H1 (cell line): Measurements from ENCODE around the gene COL6A3. TPM values are rescaled to one million over a fixed set of nuclear protein-coding genes. Genes with fewer than 3 reads are reported as not detected.

ENCODE experiments used
- CTCF ChIA-PET: fragments of 300-600 bp; sonication (Branson Sonifier 250); formaldehyde crosslinking; loops from one replicate; lab custom pipeline; 2021; ENCODE audit not compliant: partially characterized antibody; lab: Charles Lee
- POLR2A ChIA-PET: fragments of 300-600 bp; sonication (Branson Sonifier 250); formaldehyde crosslinking; loops from one replicate; lab custom pipeline; 2021; ENCODE audit warnings: inconsistent platforms; ENCODE audit not compliant: partially characterized antibody; lab: Charles Lee
- DNase-seq, 2 experiments: peaks; one replicate each; pipeline versions ENCODE4 v3.0.0 to v3.0.0-alpha.2; 2010 to 2022; ENCODE audit warnings: low spot score in 2 of 2, low read depth in 1 of 2, mixed read lengths in 1 of 2
- FAIRE-seq: peaks from 2 replicates; lab custom pipeline; 2011; peaks lifted over from hg19 to GRCh38; lab: Jason Lieb, UNC
- H2AFZ ChIP-seq: 2 replicates; pipeline ENCODE4 v1.8.1; 2012; ENCODE audit warnings: low read length, inconsistent platforms
- H2AK5ac ChIP-seq: 2 replicates; pipeline ENCODE4 v1.6.1; 2013; ENCODE audit warnings: low read depth, low read length
- H2BK120ac ChIP-seq: replicated peaks from 2 replicates; pipeline ENCODE3; 2013; ENCODE audit warnings: low read depth, low read length, inconsistent platforms
- H2BK12ac ChIP-seq: 2 replicates; pipeline ENCODE4 v1.6.1; 2013; ENCODE audit warnings: low read depth, low read length
- H2BK15ac ChIP-seq: 2 replicates; pipeline ENCODE4 v1.6.1; 2013; ENCODE audit warnings: low read length
- H2BK20ac ChIP-seq: 2 replicates; pipeline ENCODE4 v1.6.1; 2013; ENCODE audit warnings: low read length
- H2BK5ac ChIP-seq: 2 replicates; pipeline ENCODE4 v1.6.1; 2013; ENCODE audit warnings: low read depth, low read length
- H3K14ac ChIP-seq: 2 replicates; pipeline ENCODE4 v1.6.1; 2013; ENCODE audit warnings: inconsistent platforms; ENCODE audit not compliant: insufficient read length
- H3K18ac ChIP-seq: 2 replicates; pipeline ENCODE4 v1.6.1; 2013; ENCODE audit warnings: low read length; ENCODE audit errors: extremely low read depth
- H3K23ac ChIP-seq: 2 replicates; pipeline ENCODE4 v1.6.1; 2013; ENCODE audit warnings: inconsistent platforms; ENCODE audit not compliant: insufficient read length
- H3K23me2 ChIP-seq: 2 replicates; pipeline ENCODE4 v1.6.1; 2013; ENCODE audit warnings: low read depth, low read length
- H3K27ac ChIP-seq: 2 replicates; pipeline ENCODE4 v1.6.1; 2011; ENCODE audit warnings: low read depth, low read length, inconsistent platforms
- H3K27me3 ChIP-seq, 4 experiments: replicated peaks in 1 of 4; 1 replicate in 1 of 4; 2 replicates in 3 of 4; pipeline versions ENCODE4 v1.6.1 to v1.8.1; 2011 to 2013; ENCODE audit warnings: low read length in 3 of 4, mild to moderate bottlenecking in 3 of 4, inconsistent platforms in 2 of 4, mixed read lengths in 2 of 4, moderate library complexity in 1 of 4; ENCODE audit not compliant: control insufficient read depth in 3 of 4, insufficient read depth in 3 of 4; ENCODE audit errors: extremely low read depth in 1 of 4
- H3K36me3 ChIP-seq, 4 experiments: 2 replicates each; pipeline versions ENCODE4 v1.6.1 to v1.8.1; 2011 to 2013; ENCODE audit warnings: mild to moderate bottlenecking in 4 of 4, low read length in 3 of 4, moderate library complexity in 2 of 4, control low read depth in 1 of 4, inconsistent platforms in 1 of 4; ENCODE audit not compliant: insufficient read depth in 4 of 4, control insufficient read depth in 2 of 4
- H3K4ac ChIP-seq: replicated peaks from 2 replicates; pipeline ENCODE3; 2013; ENCODE audit warnings: low read length, low read depth, mixed read lengths, inconsistent platforms; ENCODE audit not compliant: insufficient read length
- H3K4me1 ChIP-seq, 4 experiments: replicated peaks in 1 of 4; 1 replicate in 1 of 4; 2 replicates in 3 of 4; pipeline versions ENCODE4 v1.6.1 to v1.8.1; 2011 to 2013; ENCODE audit warnings: low read length in 3 of 4, inconsistent platforms in 2 of 4, mixed read lengths in 1 of 4; ENCODE audit not compliant: insufficient read depth in 4 of 4, control insufficient read depth in 3 of 4
- H3K4me2 ChIP-seq, 2 experiments: 2 replicates each; pipeline versions ENCODE4 v1.6.1 to v1.8.1; 2011 to 2013; ENCODE audit warnings: low read depth in 2 of 2, low read length in 2 of 2, control low read depth in 1 of 2, inconsistent platforms in 1 of 2, mild to moderate bottlenecking in 1 of 2; ENCODE audit not compliant: insufficient read depth in 1 of 2
- H3K4me3 ChIP-seq, 4 experiments: fragments of 200-600, 300-600 bp in 1 of 4; sonication (generic), shearing (Covaris generic), sonication (Bioruptor Twin) in 1 of 4; 2 replicates each; pipeline versions ENCODE4 v1.5.1 to v1.8.1; 2011 to 2016; ENCODE audit warnings: low read length in 4 of 4, low read depth in 3 of 4, control low read depth in 2 of 4, inconsistent platforms in 2 of 4, mild to moderate bottlenecking in 2 of 4, mixed read lengths in 1 of 4, moderate library complexity in 1 of 4; ENCODE audit not compliant: insufficient read depth in 2 of 4; ENCODE audit errors: extremely low read depth in 1 of 4
- H3K56ac ChIP-seq: replicated peaks from 2 replicates; pipeline ENCODE3; 2013; ENCODE audit warnings: low read depth, mild to moderate bottlenecking, mixed read lengths, low read length, inconsistent platforms; ENCODE audit not compliant: insufficient read length
- H3K79me1 ChIP-seq: 2 replicates; pipeline ENCODE4 v1.6.1; 2013; ENCODE audit warnings: low read depth, low read length, control low read depth
- H3K79me2 ChIP-seq, 2 experiments: 2 replicates each; pipeline versions ENCODE4 v1.6.1 to v1.8.1; 2012 to 2013; ENCODE audit warnings: low read length in 2 of 2, mild to moderate bottlenecking in 2 of 2, inconsistent platforms in 1 of 2; ENCODE audit not compliant: insufficient read depth in 2 of 2, control insufficient read depth in 1 of 2
- H3K9ac ChIP-seq, 4 experiments: replicated peaks in 1 of 4; 1 replicate in 1 of 4; 2 replicates in 3 of 4; pipeline versions ENCODE4 v1.6.1 to v1.8.1; 2011 to 2013; ENCODE audit warnings: low read depth in 3 of 4, low read length in 3 of 4, control low read depth in 2 of 4, mild to moderate bottlenecking in 2 of 4, moderate library complexity in 2 of 4, inconsistent platforms in 1 of 4; ENCODE audit errors: extremely low read depth in 1 of 4
- H3K9me3 ChIP-seq, 2 experiments: 2 replicates each; pipeline versions ENCODE4 v1.6.1 to v1.8.1; 2012 to 2013; ENCODE audit warnings: mild to moderate bottlenecking in 2 of 2, moderate library complexity in 2 of 2, control low read depth in 1 of 2, inconsistent platforms in 1 of 2, low read depth in 1 of 2, low read length in 1 of 2, mixed read lengths in 1 of 2; ENCODE audit not compliant: insufficient read depth in 2 of 2
- H4K20me1 ChIP-seq, 2 experiments: replicated peaks in 1 of 2; 2 replicates each; pipeline versions ENCODE3 to v1.8.1; 2011 to 2013; ENCODE audit warnings: inconsistent platforms in 2 of 2, low read length in 2 of 2, mild to moderate bottlenecking in 1 of 2; ENCODE audit not compliant: insufficient read depth in 2 of 2, control insufficient read depth in 1 of 2
- H4K5ac ChIP-seq: 2 replicates; pipeline ENCODE4 v1.6.1; 2013; ENCODE audit warnings: low read length, low read depth, mixed read lengths, inconsistent platforms; ENCODE audit not compliant: insufficient read length
- H4K8ac ChIP-seq: 2 replicates; pipeline ENCODE4 v1.8.0; 2013; ENCODE audit warnings: mild to moderate bottlenecking, moderate library complexity, low read length, inconsistent platforms; ENCODE audit not compliant: insufficient read depth; ENCODE audit errors: extremely low read depth
- H4K91ac ChIP-seq: replicated peaks from 2 replicates; pipeline ENCODE3; 2013; ENCODE audit warnings: low read length, mixed read lengths, inconsistent platforms; ENCODE audit not compliant: insufficient read length
- CBX8 ChIP-seq: fragments of 300-800, 300-1000 bp; sonication (generic); IDR thresholded peaks from 2 replicates; pipeline ENCODE4 v1.7.1; 2016; ENCODE audit warnings: low read depth, low read length, borderline replicate concordance
- CHD1 ChIP-seq: IDR thresholded peaks from 2 replicates; pipeline ENCODE4 v1.6.1; 2012; ENCODE audit warnings: low read depth, low read length, improper control_type of control experiment
- EZH2 ChIP-seq: fragments of 200-600 bp; sonication (generic); IDR thresholded peaks from 2 replicates; pipeline ENCODE4 v1.7.1; 2012; ENCODE audit warnings: low read depth, mild to moderate bottlenecking, moderate library complexity, low read length, inconsistent platforms; ENCODE audit not compliant: severe bottlenecking
- KDM5A ChIP-seq: fragments of 200-600 bp; IDR thresholded peaks from 2 replicates; pipeline ENCODE4 v1.7.1; 2012; ENCODE audit warnings: mild to moderate bottlenecking, low read length, inconsistent platforms, mixed read lengths
- PHF8 ChIP-seq: fragments of 200-600 bp; sonication (generic); conservative IDR thresholded peaks from 2 replicates; pipeline ENCODE4 v1.7.1; 2012; ENCODE audit warnings: low read depth, mild to moderate bottlenecking, inconsistent platforms, low read length, moderate library complexity
- RAD21 ChIP-seq, 2 experiments: IDR thresholded peaks in 1 of 2; conservative IDR thresholded peaks in 1 of 2; 2 replicates each; pipeline ENCODE4 v1.6.1; 2011; ENCODE audit warnings: low read depth in 2 of 2, low read length in 2 of 2, improper control_type of control experiment in 1 of 2, inconsistent platforms in 1 of 2, mild to moderate bottlenecking in 1 of 2, moderate library complexity in 1 of 2
- SIRT6 ChIP-seq: IDR thresholded peaks from one replicate; pipeline ENCODE4 v1.7.1; 2012; ENCODE audit warnings: low read length, inconsistent platforms
- SRF ChIP-seq: IDR thresholded peaks from 2 replicates; pipeline ENCODE4 v1.6.1; 2011; ENCODE audit warnings: mild to moderate bottlenecking, low read depth, low read length, moderate library complexity
- TCF12 ChIP-seq: IDR thresholded peaks from 2 replicates; pipeline ENCODE4 v1.6.1; 2011; ENCODE audit warnings: low read depth, mild to moderate bottlenecking, low read length
- WGBS, 2 experiments: shearing (Covaris generic) in 1 of 2; methylation state at CpG; one replicate each; pipeline versions ENCODE4 v1.1.6 to v1.1.7; 2013 to 2015; ENCODE audit warnings: low lambda C conversion rate in 2 of 2, mixed read lengths in 2 of 2, inconsistent platforms in 1 of 2, low coverage in 1 of 2, missing lambda C conversion rate in 1 of 2; ENCODE audit not compliant: insufficient replicate concordance in 2 of 2, insufficient coverage in 1 of 2, insufficient read length in 1 of 2; ENCODE audit errors: extremely low coverage in 1 of 2, missing lambda C conversion rate in 1 of 2; 5-methylcytosine and 5-hydroxymethylcytosine counted together
- polyA plus RNA-seq, 7 experiments: library from polyadenylated mRNA; depleted of rRNA in 3 of 7; stranded (reverse) in 5 of 7; unstranded in 2 of 7; fragments of >200 nt in 5 of 7; fragments of 200-250 nt in 2 of 7; gene quantifications; 1 replicate in 5 of 7; 2 replicates in 1 of 7; 4 replicates in 1 of 7; pipeline versions ENCODE4 v1.2.1 to v1.2.3, GENCODE V29; 2011 to 2013; ENCODE audit warnings: missing spikeins in 2 of 7, mixed read lengths in 2 of 7
- total RNA-seq: library from RNA; stranded (reverse); fragmentation: NEBNext Ultra II Directional; extraction: Animal tissue kit (Norgen Biotek cat#: 25700); gene quantifications from 2 replicates; pipeline ENCODE4 v1.2.1, GENCODE V29; 2021
- TF ChIP-seq, protein P1 (sequence below): IDR thresholded peaks from 2 replicates; pipeline ENCODE4 v1.6.1; 2011; ENCODE audit warnings: low read depth, mild to moderate bottlenecking, low read length; ENCODE audit not compliant: insufficient read depth
- TF ChIP-seq, protein P2 (sequence below): IDR thresholded peaks from 2 replicates; pipeline ENCODE4 v1.6.1; 2012; ENCODE audit warnings: inconsistent platforms

COL6A3 gene
- total and polyA plus RNA-seq, 2 of the 8 experiments (the other 6 are each of a cell fraction or from before 2014, with no cell fraction given): 1.2 to 3.4 TPM

DNA sequence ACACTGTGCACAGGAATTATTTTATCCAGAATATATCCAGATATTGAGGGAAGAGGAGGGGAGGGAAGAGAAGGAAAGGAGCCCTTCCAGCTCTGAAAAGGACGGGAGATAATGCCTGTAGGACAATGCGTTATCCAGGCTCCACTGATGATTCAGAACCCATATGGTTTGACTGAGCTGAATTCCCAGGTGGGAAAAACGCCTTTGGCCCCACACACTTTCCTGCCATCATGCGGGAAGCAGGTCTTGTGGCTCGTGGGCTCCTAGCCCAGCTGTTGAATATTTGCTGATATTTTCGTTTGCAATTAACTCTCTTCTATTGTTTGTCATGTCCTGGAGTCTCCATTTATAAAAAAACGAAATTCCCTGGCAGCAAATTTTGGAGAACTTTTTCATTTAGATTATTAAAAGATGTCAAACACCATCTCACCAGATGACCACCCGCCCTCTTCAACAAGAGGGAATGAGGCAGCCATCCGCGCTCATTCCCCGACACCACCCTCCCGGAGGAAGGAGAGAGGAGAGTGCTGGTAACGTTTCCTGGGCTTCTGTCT, 8.9 kb downstream of the COL6A3 start:
- DNase-seq: no peak
- H3K18ac ChIP-seq: no peak overlapping the region
- H3K4me3 ChIP-seq: no peak overlapping the region
- no peak overlapping the region for H2AFZ ChIP-seq
- H4K91ac ChIP-seq: no peak overlapping the region
- H3K4me1 ChIP-seq: no peaks in the 10 kb centered on the region
- H4K8ac ChIP-seq: no peak overlapping the region
- no peak overlapping the region for H3K27ac ChIP-seq
- no peak for FAIRE-seq
- no peaks in the 10 kb centered on the region for H3K9me3 ChIP-seq
- ChIA-PET POLR2A (no interaction called here), CTCF (interaction anchor here (0.7 to 1.8 kb wide), 3 partner anchors 16 to 249 kb away, joined by 3 to 4 read pairs (median 3); no protein-coding TSS in a partner anchor)
- no peak overlapping the region for H2BK12ac ChIP-seq
- no peak overlapping the region for H3K14ac ChIP-seq
- no peak overlapping the region for H3K4me2 ChIP-seq
- no peak overlapping the region for H3K9ac ChIP-seq
- no peak overlapping the region for H2BK120ac ChIP-seq
- no peak overlapping the region for H2AK5ac ChIP-seq
- H3K23ac ChIP-seq: no peak overlapping the region
- no peak overlapping the region for H4K5ac ChIP-seq
- no peaks in the 10 kb centered on the region for H3K79me1 ChIP-seq
- no peaks in the 10 kb centered on the region for H3K36me3 ChIP-seq
- H3K23me2 ChIP-seq: no peaks in the 10 kb centered on the region
- no peak overlapping the region for H2BK15ac ChIP-seq
- H4K20me1 ChIP-seq: no peaks in the 10 kb centered on the region
- H2BK5ac ChIP-seq: no peak overlapping the region
- TF ChIP-seq CBX8 (no peak), KDM5A (no peak), TCF12 (no peak), SRF (no peak), CHD1 (no peak), RAD21 (IDR thresholded peaks at IDR 0.05 in 1 of 2, conservative IDR thresholded peaks at IDR 0.05 in 1 of 2; ENCODE audit: low read depth in 2 of 2, low read length in 2 of 2) (no peak), EZH2 (no peak), SIRT6 (no peak), PHF8 (no peak)
- TF ChIP-seq, protein P1, sequence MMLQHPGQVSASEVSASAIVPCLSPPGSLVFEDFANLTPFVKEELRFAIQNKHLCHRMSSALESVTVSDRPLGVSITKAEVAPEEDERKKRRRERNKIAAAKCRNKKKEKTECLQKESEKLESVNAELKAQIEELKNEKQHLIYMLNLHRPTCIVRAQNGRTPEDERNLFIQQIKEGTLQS: no peak
- TF ChIP-seq, protein P2, sequence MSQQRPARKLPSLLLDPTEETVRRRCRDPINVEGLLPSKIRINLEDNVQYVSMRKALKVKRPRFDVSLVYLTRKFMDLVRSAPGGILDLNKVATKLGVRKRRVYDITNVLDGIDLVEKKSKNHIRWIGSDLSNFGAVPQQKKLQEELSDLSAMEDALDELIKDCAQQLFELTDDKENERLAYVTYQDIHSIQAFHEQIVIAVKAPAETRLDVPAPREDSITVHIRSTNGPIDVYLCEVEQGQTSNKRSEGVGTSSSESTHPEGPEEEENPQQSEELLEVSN: no peak
- H3K4ac ChIP-seq: no peak overlapping the region
- H3K79me2 ChIP-seq: no peaks in the 10 kb centered on the region
- H2BK20ac ChIP-seq: no peak overlapping the region
- H3K56ac ChIP-seq: no peak overlapping the region
- no peaks in the 10 kb centered on the region; a peak in 1 of 7 replicates for H3K27me3 ChIP-seq
- WGBS, 2 experiments: 89% methylated on average over 13 of the region's 13 CpGs; no CpG with 5 or more reads in 1 of the 2 experiments
